Type B pancreatic cell (in vitro differentiated cells): ENCODE measurements around the gene MCM8. TPM values are rescaled to one million over a fixed set of nuclear protein-coding genes. Genes with fewer than 3 reads are reported as not detected.

ENCODE experiments used
- DNase-seq: peaks from one replicate; pipeline ENCODE4 v3.0.0; 2021; ENCODE audit warnings: mixed read lengths; ENCODE audit not compliant: unreplicated experiment; ENCODE audit errors: extremely low spot score
- H3K27ac Mint-ChIP-seq: 2 replicates; pipeline ENCODE4 v1.8.0; 2021; ENCODE audit warnings: mild to moderate bottlenecking, mixed read lengths
- H3K27me3 Mint-ChIP-seq: 2 replicates; pipeline ENCODE4 v1.8.0; 2021; ENCODE audit warnings: mixed read lengths
- H3K36me3 Mint-ChIP-seq: 2 replicates; pipeline ENCODE4 v1.8.0; 2021; ENCODE audit warnings: mixed read lengths
- H3K4me1 Mint-ChIP-seq: one replicate; pipeline ENCODE4 v1.8.0; 2021; ENCODE audit warnings: mixed read lengths; ENCODE audit not compliant: unreplicated experiment
- H3K4me3 Mint-ChIP-seq: 2 replicates; pipeline ENCODE4 v1.8.0; 2021; ENCODE audit warnings: mild to moderate bottlenecking, mixed read lengths
- H3K9me3 Mint-ChIP-seq: 2 replicates; pipeline ENCODE4 v1.8.0; 2021; ENCODE audit warnings: mixed read lengths
- CTCF ChIP-seq: fragments of 200-600 bp; sonication (generic); conservative IDR thresholded peaks from 2 replicates; pipeline ENCODE4 v1.5.0; 2021; ENCODE audit warnings: antibody characterized with exemption, mild to moderate bottlenecking
- total RNA-seq: library from RNA; stranded (reverse); gene quantifications from 2 replicates; pipeline ENCODE4 v1.2.1, GENCODE V29; 2021; ENCODE audit warnings: low replicate concordance

MCM8 gene
- total RNA-seq, 1 donor from 2014 or later, result 19.9 TPM

- H3K27ac Mint-ChIP-seq, result no peak overlapping the region
- no peaks in the 10 kb centered on the region for H3K9me3 Mint-ChIP-seq
- DNase-seq, result no peak
- no peak overlapping the region for H3K4me3 Mint-ChIP-seq
- peaks cover 39% of the 10 kb centered on the region for H3K27me3 Mint-ChIP-seq
- no peaks in the 10 kb centered on the region for H3K36me3 Mint-ChIP-seq
- TF ChIP-seq CTCF, result no peak
- H3K4me1 Mint-ChIP-seq, result no peaks in the 10 kb centered on the region
These were observed 24.9 kb upstream of the MCM8 start for GRCh38 chr20:5925551-5925950.

- no peak for DNase-seq
- no peak for TF ChIP-seq CTCF
- Mint-ChIP-seq H3K27ac (no peak overlapping the region), H3K27me3 (peaks cover 44% of the 10 kb centered on the region), H3K36me3 (no peaks in the 10 kb centered on the region), H3K4me1 (no peaks in the 10 kb centered on the region), H3K9me3 (no peaks in the 10 kb centered on the region), H3K4me3 (no peak overlapping the region)
These were observed 22.5 kb upstream of the MCM8 start for GRCh38 chr20:5927749-5928462.

- no peak overlapping the region for H3K27ac Mint-ChIP-seq
- no peaks in the 10 kb centered on the region for H3K36me3 Mint-ChIP-seq
These were observed 21.4 kb upstream of the MCM8 start for GRCh38 chr20:5928836-5929715.

GRCh38 chr20:5931411-5931810, 19.0 kb upstream of the MCM8 start:
- H3K27me3 Mint-ChIP-seq, result peaks cover 38% of the 10 kb centered on the region
- no peak for TF ChIP-seq CTCF
- H3K27ac Mint-ChIP-seq, result no peak overlapping the region
- H3K4me3 Mint-ChIP-seq, result no peak overlapping the region
- H3K36me3 Mint-ChIP-seq, result no peaks in the 10 kb centered on the region
- H3K9me3 Mint-ChIP-seq, result no peaks in the 10 kb centered on the region
- H3K4me1 Mint-ChIP-seq, result no peaks in the 10 kb centered on the region
- no peak for DNase-seq

More at GRCh38 chr20:5928836-5929715, 21.4 kb upstream of the MCM8 start:
- no peak for DNase-seq
- Mint-ChIP-seq H3K27me3 (peaks cover 40% of the 10 kb centered on the region), H3K4me3 (no peak overlapping the region), H3K9me3 (no peaks in the 10 kb centered on the region), H3K4me1 (no peaks in the 10 kb centered on the region)
- no peak for TF ChIP-seq CTCF

GRCh38 chr20:5932796-5933195, 17.7 kb upstream of the MCM8 start:
- Mint-ChIP-seq H3K27me3 (peaks cover 35% of the 10 kb centered on the region), H3K27ac (no peak overlapping the region), H3K9me3 (no peaks in the 10 kb centered on the region), H3K36me3 (no peaks in the 10 kb centered on the region), H3K4me1 (no peaks in the 10 kb centered on the region), H3K4me3 (no peak overlapping the region)
- DNase-seq, result no peak
- no peak for TF ChIP-seq CTCF
